Activated T-cell treated with anti-CD3 and anti-CD28 coated beads for 1 hour (primary cell): Measurements from ENCODE around the gene MTREX.

Experiments used
- DNase-seq: peaks from one replicate; pipeline ENCODE4 v3.0.0-alpha.2; 2020; ENCODE audit warnings: low read depth

Gene MTREX

DNA sequence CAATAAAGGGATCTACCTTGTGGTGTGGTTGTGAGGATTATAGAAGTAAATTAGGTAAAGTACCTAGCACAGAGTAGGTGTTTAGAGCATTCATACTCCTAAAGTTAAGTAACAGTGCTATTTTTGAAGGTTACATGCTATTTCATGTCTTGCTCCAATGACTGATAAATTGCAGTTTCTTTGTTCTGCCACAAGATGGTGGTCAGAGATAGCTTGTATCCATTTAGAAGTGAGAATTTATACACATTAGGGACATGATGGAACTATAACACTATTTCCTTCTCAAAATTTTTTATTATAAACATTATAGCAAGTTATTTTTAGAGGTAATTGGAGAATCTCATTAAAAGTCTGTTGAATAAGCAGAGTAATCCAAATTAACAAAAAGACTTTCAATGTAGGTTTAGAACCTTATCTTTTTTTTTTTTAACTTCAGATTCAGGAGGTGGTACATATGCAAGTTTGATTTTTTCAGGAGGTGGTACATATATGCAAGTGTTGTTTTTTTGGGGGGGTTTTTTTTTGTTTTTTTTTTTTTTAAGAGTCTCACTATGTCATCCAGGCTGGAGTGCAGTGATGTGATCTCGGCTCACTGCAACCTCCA lies 17.1 kb downstream of the MTREX start:
- DNase-seq, result no peak

GRCh38 chr5:55325621-55326020 lies 17.8 kb downstream of the MTREX start:
- no peak for DNase-seq

- DNase-seq, result no peak
These were observed 19.5 kb downstream of the MTREX start for GRCh38 chr5:55327281-55327680.

DNA sequence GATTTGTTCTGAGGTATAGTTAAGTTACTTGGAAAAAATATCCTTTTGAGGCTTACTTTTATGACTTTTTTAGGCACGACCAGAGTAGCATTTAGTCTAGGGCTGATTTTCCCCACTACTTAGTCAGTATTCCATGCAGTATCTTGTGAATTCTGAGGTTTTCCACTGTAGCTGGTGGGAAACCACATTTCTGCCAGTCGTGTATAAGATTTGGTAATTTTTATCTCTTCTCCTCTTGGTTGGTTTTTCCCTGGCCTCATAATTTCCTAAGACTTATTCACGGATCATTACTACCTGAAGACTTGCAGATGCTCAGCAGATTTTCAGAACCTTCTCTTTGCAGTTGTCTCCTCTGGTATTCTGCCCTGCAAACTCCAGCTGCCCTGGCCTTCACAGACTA lies 23.5 kb downstream of the MTREX start:
- no peak for DNase-seq

DNA sequence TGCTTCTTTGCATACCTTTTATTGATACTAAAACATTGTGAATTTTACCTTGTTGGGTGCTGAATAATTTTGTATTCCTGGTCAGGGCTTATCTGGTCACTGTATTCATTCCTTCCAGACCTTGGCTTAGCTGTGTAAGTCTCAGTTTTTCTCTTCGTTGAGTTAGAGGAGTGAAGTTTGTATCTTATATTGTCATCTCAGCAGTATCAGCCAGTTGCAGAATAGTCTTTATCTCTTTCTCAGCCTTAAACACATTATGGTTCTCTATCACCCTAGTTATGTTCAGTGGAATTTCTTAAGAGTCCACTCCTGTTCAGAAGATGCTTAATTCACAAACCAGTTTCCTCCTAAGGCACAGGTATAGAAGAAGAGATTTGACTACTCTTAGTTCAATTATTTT lies 25.2 kb downstream of the MTREX start:
- no peak for DNase-seq

DNA sequence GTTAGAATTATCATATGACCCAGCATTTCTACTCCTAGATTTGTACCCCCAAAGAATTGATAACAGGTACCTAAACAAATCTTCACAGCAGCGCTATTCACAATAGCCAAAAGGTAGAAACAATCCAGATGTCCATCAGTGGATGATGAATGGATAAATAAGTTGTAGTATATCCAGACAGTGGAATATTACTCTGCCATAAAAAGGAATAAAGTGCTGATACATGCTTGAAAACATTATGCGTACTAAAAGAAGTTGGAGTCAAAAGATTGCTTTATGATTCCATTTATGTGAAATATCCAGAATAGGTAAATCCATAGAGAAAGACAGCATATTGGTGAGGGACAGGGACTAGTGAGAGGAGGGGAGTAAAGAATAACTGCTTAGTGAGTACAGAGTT lies 26.0 kb downstream of the MTREX start:
- DNase-seq, result no peak

DNA sequence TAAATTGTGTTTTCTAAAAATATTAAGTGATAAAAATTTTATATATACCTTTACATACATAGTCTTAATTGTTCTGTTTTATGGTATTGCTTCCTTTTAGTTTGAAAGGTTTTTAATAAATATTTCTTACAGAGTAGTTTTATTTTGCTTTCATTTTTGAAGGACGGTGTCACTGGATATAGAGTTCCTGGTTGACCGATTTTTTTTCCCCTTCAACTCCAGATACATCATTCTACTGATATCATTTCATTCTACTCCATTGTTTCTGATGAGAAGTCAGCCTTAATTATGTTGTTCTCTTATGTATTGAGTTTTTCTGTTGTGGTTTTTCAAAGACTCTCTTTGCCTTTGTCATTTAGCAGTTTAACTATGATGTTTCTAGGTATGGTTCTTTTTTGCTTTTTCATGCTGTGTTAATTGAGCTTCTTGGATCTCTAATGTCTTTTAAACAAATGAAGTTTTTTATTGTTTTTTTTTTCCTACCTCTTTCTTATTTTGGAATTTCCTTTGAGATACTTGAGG lies 30.4 kb downstream of the MTREX start:
- no peak for DNase-seq

- DNase-seq, result no peak
These were observed 31.0 kb downstream of the MTREX start for GRCh38 chr5:55338810-55339243.

GRCh38 chr5:55343107-55343506 lies 35.3 kb downstream of the MTREX start:
- DNase-seq, result no peak

- DNase-seq, result no peak
These were observed 35.8 kb downstream of the MTREX start for GRCh38 chr5:55343609-55344008.

- peak; percentile 48 for DNase-seq
These were observed 36.7 kb downstream of the MTREX start for GRCh38 chr5:55344392-55344992.

DNA sequence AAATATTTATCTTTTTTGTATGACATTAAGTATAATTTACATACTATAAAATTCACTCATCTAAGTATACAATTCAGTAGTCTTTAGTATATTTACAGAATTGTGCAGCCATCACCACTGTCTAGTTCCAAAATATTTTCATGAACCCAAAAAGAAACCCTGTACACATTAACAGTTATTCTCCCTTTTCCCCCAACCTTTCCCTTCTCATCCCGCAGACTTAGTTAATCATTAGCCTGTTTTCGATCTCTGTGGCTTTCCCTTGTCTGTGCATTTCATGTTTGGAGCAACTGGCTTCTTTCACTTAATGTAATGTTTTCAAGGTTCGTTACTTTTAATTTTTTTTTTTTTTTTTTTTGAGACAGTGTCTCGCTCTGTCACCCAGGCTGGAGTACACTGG lies 37.5 kb downstream of the MTREX start:
- no peak for DNase-seq

DNA sequence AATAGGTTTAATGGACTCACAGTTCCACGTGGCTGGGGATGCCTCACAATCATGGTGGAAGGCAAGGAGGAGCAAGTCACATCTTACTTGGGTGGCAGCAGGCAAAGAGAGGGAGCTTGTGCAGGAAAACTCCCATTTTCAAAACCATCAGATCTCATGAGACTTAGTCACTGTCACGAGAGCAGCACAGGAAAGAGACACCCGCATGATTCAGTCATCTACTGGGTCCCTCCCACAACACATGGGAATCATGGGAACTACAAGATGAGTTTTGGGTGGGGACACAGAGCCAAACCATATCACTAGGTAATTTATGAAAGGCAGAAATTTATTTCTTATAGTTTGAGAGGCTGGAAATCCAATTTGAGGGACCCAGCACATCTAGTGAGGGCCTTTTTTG lies 40.0 kb downstream of the MTREX start:
- no peak for DNase-seq

- no peak for DNase-seq
These were observed 43.0 kb downstream of the MTREX start for GRCh38 chr5:55350754-55351153.

- DNase-seq, result no peak
These were observed 49.1 kb downstream of the MTREX start for GRCh38 chr5:55356896-55357295.

GRCh38 chr5:55360190-55360589 lies 52.4 kb downstream of the MTREX start:
- no peak for DNase-seq

DNA sequence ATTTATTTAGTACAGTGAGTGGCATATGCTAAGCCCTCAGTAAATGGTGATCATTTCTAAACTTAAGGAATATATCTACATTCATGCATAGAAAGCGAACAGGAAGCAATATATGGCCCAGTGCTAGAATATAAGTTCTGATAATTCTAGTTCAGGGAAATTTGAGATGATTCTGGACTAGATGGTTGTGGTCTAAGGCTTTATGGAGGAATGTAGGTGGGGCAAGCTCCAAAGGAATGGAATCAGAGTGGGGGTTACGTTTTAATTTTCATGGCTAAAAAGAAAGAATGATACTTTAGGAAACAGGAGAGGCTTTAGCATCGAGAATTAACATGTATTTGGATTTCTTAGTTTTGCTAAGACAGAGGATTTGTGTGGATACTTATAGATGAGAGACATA lies 56.1 kb downstream of the MTREX start:
- DNase-seq, result no peak

DNA sequence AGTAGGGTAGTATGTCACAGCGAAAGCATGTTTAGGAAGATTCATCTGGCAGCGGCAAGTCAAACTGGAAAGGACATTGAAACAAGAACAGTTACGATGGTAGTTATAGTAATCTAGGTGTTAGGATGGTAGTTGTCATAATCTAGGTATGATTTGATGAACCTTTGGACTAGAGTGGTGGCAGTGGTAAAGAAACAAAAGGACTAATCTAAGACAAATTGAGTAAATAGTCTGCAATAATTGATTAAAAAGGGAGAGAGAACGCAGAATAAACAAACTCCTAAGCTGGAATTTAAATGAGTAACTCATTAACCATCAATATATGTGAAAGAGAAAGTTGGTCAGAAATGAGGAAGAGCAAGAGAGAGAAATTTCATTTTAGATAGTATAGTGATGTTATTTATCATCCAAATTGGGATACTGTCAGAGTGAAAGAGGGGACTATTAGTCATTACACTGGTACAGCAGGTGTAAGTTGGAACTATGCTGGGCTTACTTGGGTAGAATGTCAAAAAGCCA lies 56.8 kb downstream of the MTREX start:
- no peak for DNase-seq

GRCh38 chr5:55370291-55370925 lies 62.6 kb downstream of the MTREX start:
- no peak for DNase-seq

DNA sequence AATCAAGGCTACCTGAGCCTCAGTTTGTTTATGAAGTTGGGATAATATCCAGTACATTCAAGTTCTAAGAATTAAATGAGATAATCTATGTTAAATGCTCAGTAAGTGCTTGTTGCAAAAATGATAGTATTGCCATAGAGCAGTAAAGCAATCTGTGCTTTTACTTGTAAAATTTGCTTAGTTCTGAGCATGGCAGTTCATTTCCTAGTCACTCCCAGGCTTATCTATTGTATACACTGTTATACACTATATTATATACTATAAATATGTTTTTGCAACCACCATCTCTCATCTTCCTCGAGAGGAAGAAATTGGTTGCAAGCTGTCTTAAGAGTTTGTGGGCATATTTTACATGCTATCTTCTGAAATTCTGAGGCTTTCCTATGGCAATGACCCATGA lies 63.4 kb downstream of the MTREX start:
- DNase-seq, result no peak

- no peak for DNase-seq
These were observed 64.5 kb downstream of the MTREX start for GRCh38 chr5:55372130-55372925.

- no peak for DNase-seq
These were observed 70.0 kb downstream of the MTREX start for GRCh38 chr5:55377810-55378209.

GRCh38 chr5:55383254-55383653 lies 75.5 kb downstream of the MTREX start:
- DNase-seq, result no peak
